ENCODE results near the gene KRABD2.

Gene KRABD2

DNA sequence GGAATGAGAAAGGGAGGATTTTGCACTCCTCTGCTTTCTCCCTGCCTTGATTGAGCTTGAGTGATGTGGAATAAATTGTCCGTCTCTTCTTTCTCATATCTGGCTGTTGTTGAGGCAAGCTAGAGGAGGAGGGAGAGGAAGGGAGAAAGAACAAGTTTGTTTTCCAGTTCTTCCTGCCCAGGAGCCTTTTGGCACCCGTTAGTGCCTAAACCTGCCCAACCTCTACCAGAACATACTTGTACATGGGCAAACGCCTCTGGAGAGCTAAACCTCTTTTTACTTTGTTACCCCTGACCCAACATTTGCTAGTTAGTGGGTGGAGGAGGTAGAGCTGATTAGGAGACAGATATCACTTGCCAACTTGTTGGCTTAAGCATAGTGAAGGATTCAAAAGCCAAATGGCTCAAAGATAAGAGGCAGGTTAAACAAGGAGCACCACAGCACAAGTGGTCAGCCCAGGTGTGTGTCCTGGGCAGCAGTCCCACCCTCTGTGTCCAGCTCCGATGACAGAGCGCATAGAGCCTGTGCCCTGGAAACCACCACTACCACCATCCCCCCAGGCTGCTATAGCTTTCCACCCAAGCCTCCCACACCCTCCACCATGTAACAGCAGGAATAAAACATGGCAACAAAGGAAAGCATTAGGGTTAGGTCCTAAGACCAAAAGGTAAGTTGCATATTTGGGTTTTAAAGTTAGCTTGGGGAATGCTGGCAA lies 30.4 kb downstream of the KRABD2 start:
- TF ChIP-seq, protein P1, sequence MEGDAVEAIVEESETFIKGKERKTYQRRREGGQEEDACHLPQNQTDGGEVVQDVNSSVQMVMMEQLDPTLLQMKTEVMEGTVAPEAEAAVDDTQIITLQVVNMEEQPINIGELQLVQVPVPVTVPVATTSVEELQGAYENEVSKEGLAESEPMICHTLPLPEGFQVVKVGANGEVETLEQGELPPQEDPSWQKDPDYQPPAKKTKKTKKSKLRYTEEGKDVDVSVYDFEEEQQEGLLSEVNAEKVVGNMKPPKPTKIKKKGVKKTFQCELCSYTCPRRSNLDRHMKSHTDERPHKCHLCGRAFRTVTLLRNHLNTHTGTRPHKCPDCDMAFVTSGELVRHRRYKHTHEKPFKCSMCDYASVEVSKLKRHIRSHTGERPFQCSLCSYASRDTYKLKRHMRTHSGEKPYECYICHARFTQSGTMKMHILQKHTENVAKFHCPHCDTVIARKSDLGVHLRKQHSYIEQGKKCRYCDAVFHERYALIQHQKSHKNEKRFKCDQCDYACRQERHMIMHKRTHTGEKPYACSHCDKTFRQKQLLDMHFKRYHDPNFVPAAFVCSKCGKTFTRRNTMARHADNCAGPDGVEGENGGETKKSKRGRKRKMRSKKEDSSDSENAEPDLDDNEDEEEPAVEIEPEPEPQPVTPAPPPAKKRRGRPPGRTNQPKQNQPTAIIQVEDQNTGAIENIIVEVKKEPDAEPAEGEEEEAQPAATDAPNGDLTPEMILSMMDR (IDR thresholded peaks at IDR 0.05; ENCODE audit: low read length, missing control alignments) = no peak
- H3K4me3 ChIP-seq (replicated peaks; ENCODE audit: low read depth, low read length) = no peak overlapping the region
- DNase-seq (ENCODE audit: low read depth) = no peak

DNA sequence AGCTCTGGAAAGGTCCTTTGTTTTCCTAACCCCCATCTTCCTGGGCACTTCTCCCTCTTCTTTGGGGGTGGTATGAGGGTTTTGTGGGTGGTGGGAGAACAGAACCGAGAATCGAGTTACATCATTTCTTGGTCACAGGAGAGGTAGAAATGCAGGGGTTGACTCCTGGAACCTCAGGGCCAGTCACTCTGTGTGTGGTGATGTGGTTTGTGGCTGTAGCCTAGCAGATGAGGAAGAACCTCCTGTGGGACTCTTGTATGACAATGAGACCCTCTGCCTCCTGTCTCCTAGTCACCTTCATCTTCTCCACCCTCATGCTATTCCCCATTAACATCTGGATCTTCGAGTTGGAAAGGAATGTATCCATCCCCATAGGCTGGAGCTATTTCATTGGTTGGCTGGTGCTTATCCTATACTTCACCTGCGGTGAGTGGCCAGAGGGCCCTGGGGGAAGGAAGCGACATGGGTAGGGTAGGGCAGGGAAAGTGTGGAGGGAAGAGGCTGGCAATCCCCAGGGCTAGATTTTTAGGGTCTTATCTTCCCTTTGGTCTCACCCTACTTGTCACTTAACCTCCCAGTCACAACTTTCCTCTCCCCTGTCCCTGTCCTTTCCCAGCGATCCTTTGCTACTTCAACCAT lies 31.3 kb downstream of the KRABD2 start:
- TF ChIP-seq, protein P1 (IDR thresholded peaks at IDR 0.05; ENCODE audit: low read length, missing control alignments) = no peak
- DNase-seq (ENCODE audit: low read depth) = no peak
- H3K4me3 ChIP-seq (replicated peaks; ENCODE audit: low read depth, low read length) = no peak overlapping the region

- H3K4me3 ChIP-seq (replicated peaks; ENCODE audit: low read depth, low read length) = no peak overlapping the region
- TF ChIP-seq, protein P1 (IDR thresholded peaks at IDR 0.05; ENCODE audit: low read length, missing control alignments) = no peak
Observed at GRCh38 chr17:8341456-8341855, 35.0 kb downstream of the KRABD2 start.

DNA sequence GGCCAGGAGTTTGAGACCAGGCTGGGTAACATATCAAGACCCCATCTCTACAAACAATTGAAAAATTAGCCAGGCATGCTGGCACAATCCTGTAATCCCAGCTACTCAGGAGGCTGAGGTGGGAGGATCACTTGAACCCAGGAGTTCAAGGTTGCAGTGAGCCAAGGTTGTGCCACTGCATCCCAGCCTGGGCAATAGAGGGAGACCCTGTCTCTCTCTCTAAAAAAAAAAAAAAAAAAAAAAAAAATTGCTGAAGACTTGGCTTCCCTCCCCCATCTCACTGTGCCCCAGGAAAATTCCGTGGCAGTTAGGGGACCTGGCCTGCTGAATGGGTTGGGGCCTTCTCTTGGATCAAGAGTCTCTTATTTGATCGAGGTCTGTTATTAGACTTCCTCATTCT lies 37.0 kb downstream of the KRABD2 start, which contains the start of gene ODF4:
Gene ODF4 (plus strand): TSS at position 301 of the 400 bp plus-strand sequence. CDS start 212 bp downstream, outside the sequence.
- TF ChIP-seq, protein P1 (IDR thresholded peaks at IDR 0.05; ENCODE audit: low read length, missing control alignments) = no peak
- H3K4me3 ChIP-seq (replicated peaks; ENCODE audit: low read depth, low read length) = no peak within 1 kb of the TSS
- DNase-seq (ENCODE audit: low read depth) = no peak

More at GRCh38 chr17:8341456-8341855, 35.0 kb downstream of the KRABD2 start:
- DNase-seq (ENCODE audit: low read depth) = no peak

DNA sequence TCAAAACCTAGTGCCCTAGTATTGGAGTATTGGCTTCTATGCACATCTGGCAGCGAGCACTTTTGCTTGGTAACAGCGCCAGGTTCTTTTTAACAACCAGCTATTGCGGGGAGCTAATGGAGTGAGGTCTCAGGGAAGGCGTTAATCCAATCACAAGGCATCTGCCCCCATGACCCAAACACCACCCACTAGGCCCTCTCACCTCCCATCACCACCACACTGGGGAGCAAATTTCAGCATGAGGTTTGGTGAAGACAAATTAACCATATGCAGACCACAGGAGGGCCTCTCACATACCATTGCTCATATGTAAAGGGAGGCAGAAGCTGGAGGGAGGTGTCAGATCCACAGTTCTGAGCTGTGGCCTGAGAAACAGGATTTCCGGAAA lies 37.8 kb downstream of the KRABD2 start:
- TF ChIP-seq, protein P1 (IDR thresholded peaks at IDR 0.05; ENCODE audit: low read length, missing control alignments) = no peak
- DNase-seq (ENCODE audit: low read depth) = no peak
- H3K4me3 ChIP-seq (replicated peaks; ENCODE audit: low read depth, low read length) = no peak overlapping the region

DNA sequence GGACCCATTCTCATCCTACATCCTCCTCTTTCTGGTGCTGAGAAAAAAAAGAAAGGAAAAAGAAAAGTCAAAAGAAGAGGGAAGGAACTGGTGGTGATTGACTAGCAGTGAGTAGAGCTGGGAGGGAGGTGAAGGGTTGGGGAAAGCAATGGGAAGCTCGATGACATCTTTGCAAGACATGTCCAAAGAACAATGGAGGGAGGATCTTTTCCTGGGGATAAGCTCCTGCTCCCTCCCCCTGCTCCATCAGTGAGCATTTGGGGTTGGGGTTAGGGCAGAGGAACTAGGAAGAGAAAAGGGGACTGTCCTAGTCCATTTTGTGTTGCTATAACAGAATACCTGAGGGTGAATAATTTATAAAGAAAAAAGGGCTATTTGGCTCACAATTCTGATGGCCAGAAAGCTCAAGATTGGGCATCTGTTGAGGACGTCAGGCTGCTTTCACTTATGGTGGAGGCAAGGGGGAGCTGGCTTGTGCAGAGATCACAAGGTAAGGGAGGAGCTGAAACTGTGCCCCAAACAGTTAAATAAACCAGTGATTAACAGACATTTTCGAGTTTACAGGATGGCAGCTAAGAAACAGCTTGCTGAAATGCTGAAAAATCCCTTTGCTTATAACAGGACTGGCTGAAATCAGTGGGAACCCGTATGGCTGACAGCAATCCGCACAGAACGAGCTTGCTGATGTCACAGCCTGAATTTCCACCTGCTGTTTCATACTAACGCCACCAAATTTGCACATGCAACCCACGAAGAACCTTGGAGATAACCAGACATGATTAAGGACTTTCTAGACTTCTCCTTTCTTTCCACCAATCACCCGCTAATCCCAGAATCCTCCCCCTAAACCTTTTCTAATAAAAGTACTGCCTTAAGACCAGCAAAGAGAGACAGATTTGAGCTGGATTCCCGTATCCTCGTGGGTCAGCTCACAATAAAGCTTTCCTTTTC lies 38.4 kb downstream of the KRABD2 start:
- TF ChIP-seq, protein P1 (IDR thresholded peaks at IDR 0.05; ENCODE audit: low read length, missing control alignments) = no peak
- DNase-seq (ENCODE audit: low read depth) = no peak
- no peak overlapping the region for H3K4me3 ChIP-seq (replicated peaks; ENCODE audit: low read depth, low read length)

Measured in fibroblast of pulmonary artery (primary cell).